Stimulated activated CD8-positive, alpha-beta memory T cell treated with anti-CD3 and anti-CD28 coated beads, Interleukin-2, amount 100 ng/mL, for 48 hours (primary cell): ENCODE measurements around the gene TMEM240.
"Not testable (repeated sequence)": the region's sequence is repeated elsewhere in the genome, so short reads cannot be mapped to it uniquely, and the experiment has no call there.

ENCODE experiments used
- DNase-seq, 2 donors: peaks; one replicate each; pipeline ENCODE4 v3.0.0-alpha.2; 2020; ENCODE audit warnings: low read depth in 2 of 2

Gene TMEM240

GRCh38 chr1:1495461-1495975 lies 44.9 kb downstream of the TMEM240 start:
- DNase-seq, result not testable (repeated sequence)

GRCh38 chr1:1494311-1494710 lies 46.1 kb downstream of the TMEM240 start:
- DNase-seq, result not testable (repeated sequence)

GRCh38 chr1:1491601-1492000 lies 48.8 kb downstream of the TMEM240 start:
- no peak for DNase-seq

- no peak for DNase-seq
Observed at GRCh38 chr1:1490633-1491230, 49.7 kb downstream of the TMEM240 start.

- no peak for DNase-seq
Observed at GRCh38 chr1:1489861-1490260, 50.6 kb downstream of the TMEM240 start.

- no peak for DNase-seq
Observed at GRCh38 chr1:1489231-1489630, 51.2 kb downstream of the TMEM240 start.

- no peak for DNase-seq
Observed at GRCh38 chr1:1487701-1488100, 52.7 kb downstream of the TMEM240 start.

- not testable (repeated sequence) for DNase-seq
Observed at GRCh38 chr1:1485755-1486317, 54.6 kb downstream of the TMEM240 start.

GRCh38 chr1:1484976-1485750 lies 55.3 kb downstream of the TMEM240 start:
- DNase-seq, result not testable (repeated sequence)
